Endothelial cell (in vitro differentiated cells): ENCODE data around the gene IFNL4. TPM values are rescaled to one million over a fixed set of nuclear protein-coding genes. Genes with fewer than 3 reads are reported as not detected.

Source experiments
- DNase-seq: peaks from one replicate; pipeline ENCODE4 v3.0.0; 2021; ENCODE audit warnings: low spot score
- H3K27ac Mint-ChIP-seq: one replicate; pipeline ENCODE4 v1.8.0; 2021; ENCODE audit warnings: mixed read lengths, inconsistent platforms; ENCODE audit not compliant: unreplicated experiment
- H3K27me3 Mint-ChIP-seq: one replicate; pipeline ENCODE4 v1.8.0; 2021; ENCODE audit warnings: mild to moderate bottlenecking, moderate library complexity, mixed read lengths, inconsistent platforms; ENCODE audit not compliant: unreplicated experiment
- H3K36me3 Mint-ChIP-seq: one replicate; pipeline ENCODE4 v1.8.0; 2021; ENCODE audit warnings: mild to moderate bottlenecking, low read depth, mixed read lengths, inconsistent platforms; ENCODE audit not compliant: unreplicated experiment
- H3K4me1 Mint-ChIP-seq: one replicate; pipeline ENCODE4 v1.8.0; 2021; ENCODE audit warnings: mild to moderate bottlenecking, mixed read lengths, inconsistent platforms; ENCODE audit not compliant: unreplicated experiment
- H3K4me3 Mint-ChIP-seq: one replicate; pipeline ENCODE4 v1.8.0; 2021; ENCODE audit warnings: mild to moderate bottlenecking, mixed read lengths, inconsistent platforms; ENCODE audit not compliant: unreplicated experiment
- H3K9me3 Mint-ChIP-seq: one replicate; pipeline ENCODE4 v1.8.0; 2021; ENCODE audit warnings: mixed read lengths, inconsistent platforms; ENCODE audit not compliant: unreplicated experiment
- CTCF ChIP-seq: fragments of 200-600 bp; sonication (generic); IDR thresholded peaks from one replicate; pipeline ENCODE4 v1.5.0; 2021; ENCODE audit warnings: antibody characterized with exemption; ENCODE audit not compliant: unreplicated experiment
- total RNA-seq: library from RNA; stranded (reverse); fragmentation: NEBNext Ultra II Directional; extraction: Animal tissue kit (Norgen Biotek cat#: 25700); gene quantifications from one replicate; pipeline ENCODE4 v1.2.1, GENCODE V29; 2021; ENCODE audit not compliant: unreplicated experiment

IFNL4 gene
- total RNA-seq, 1 donor from 2014 or later: not detected

DNA sequence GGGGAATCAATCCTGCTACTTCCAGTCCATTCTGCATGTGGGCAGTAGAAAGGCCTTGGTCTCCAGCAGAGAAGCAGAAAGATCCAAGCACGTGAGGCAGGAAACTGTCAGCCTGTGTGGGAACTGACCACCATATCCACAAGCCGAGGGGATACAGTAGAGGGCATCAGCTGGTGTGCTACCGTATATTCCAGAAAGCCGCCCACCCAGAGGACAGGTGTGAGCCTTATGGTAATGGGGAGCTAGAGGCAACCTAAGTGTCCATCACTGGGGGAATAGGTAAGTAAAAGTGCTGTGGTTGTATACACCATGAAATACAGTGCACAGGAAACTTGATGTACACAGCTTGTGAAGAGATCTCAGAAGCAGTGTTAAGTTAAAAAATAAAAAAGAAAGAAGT lies 44.7 kb upstream of the IFNL4 start:
- H3K4me3 Mint-ChIP-seq: no peak overlapping the region
- TF ChIP-seq CTCF: no peak
- H3K9me3 Mint-ChIP-seq: no peaks in the 10 kb centered on the region
- no peak overlapping the region for H3K27ac Mint-ChIP-seq
- H3K27me3 Mint-ChIP-seq: peaks cover 4% of the 10 kb centered on the region
- no peak for DNase-seq
- H3K36me3 Mint-ChIP-seq: peaks cover under 1% of the 10 kb centered on the region
- H3K4me1 Mint-ChIP-seq: no peaks in the 10 kb centered on the region

DNA sequence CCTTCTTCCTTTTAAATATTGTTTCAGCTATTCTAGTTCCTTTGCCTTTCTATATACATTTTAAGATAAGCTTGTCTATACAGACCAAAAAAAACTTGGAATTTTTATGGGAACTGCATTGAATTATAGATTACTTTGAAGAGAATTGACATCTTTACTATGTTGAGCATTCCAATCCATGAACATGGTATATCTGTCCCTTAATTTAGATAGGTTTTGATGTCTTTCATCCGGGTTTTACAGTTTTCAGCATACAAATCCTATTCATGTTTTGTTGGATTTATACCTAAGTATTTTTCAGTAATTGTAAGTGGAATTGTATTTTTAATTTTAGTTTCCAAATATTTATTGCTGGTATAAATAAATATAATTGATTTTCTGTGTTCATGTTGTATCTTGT lies 35.4 kb upstream of the IFNL4 start:
- Mint-ChIP-seq H3K4me1 (no peaks in the 10 kb centered on the region), H3K36me3 (no peaks in the 10 kb centered on the region), H3K27me3 (peaks cover 2% of the 10 kb centered on the region)

GRCh38 chr19:39282021-39282420 lies 33.4 kb upstream of the IFNL4 start:
- no peaks in the 10 kb centered on the region for H3K27me3 Mint-ChIP-seq
- no peaks in the 10 kb centered on the region for H3K4me1 Mint-ChIP-seq
- no peak overlapping the region for H3K27ac Mint-ChIP-seq
- no peak overlapping the region for H3K4me3 Mint-ChIP-seq
- no peaks in the 10 kb centered on the region for H3K9me3 Mint-ChIP-seq
- DNase-seq: no peak
- no peak for TF ChIP-seq CTCF
- H3K36me3 Mint-ChIP-seq: no peaks in the 10 kb centered on the region

More for the DNA sequence above, 35.4 kb upstream of the IFNL4 start:
- Mint-ChIP-seq H3K27ac (no peak overlapping the region), H3K4me3 (no peak overlapping the region), H3K9me3 (no peaks in the 10 kb centered on the region)
- no peak for TF ChIP-seq CTCF
- DNase-seq: no peak

- H3K4me1 Mint-ChIP-seq: no peaks in the 10 kb centered on the region
- H3K36me3 Mint-ChIP-seq: no peaks in the 10 kb centered on the region
- peaks cover 3% of the 10 kb centered on the region for H3K27me3 Mint-ChIP-seq
- no peak overlapping the region for H3K27ac Mint-ChIP-seq
- no peak overlapping the region for H3K4me3 Mint-ChIP-seq
- no peaks in the 10 kb centered on the region for H3K9me3 Mint-ChIP-seq
- TF ChIP-seq CTCF: no peak
- DNase-seq: no peak
Observed at GRCh38 chr19:39277598-39277997, 28.9 kb upstream of the IFNL4 start.

DNA sequence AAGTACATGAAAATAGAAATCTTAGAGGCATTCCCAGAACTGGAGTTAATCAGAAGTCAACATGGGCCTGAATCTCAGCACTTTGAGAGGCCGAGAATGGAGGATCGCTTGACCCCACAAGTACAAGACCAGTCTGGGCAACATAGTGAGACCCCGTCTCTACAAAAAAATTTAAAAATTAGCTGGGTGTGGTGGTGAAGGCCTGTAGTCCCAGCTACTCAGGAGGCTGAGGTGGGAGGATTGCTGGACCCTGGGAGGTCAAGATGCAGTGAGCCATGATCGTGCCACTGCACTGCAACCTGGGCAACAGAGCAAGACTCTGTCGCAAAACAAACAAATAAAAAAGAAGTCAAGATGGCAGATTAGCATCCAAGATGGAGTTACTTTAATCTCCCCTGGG lies 28.1 kb upstream of the IFNL4 start:
- Mint-ChIP-seq H3K9me3 (no peaks in the 10 kb centered on the region), H3K4me1 (no peaks in the 10 kb centered on the region), H3K4me3 (no peak overlapping the region), H3K27ac (no peak overlapping the region), H3K36me3 (no peaks in the 10 kb centered on the region), H3K27me3 (peaks cover 3% of the 10 kb centered on the region)
- no peak for DNase-seq
- no peak for TF ChIP-seq CTCF
